ENCODE data around the gene PTBP3.
A peak's percentile ranks its signal among the peaks of the same experiment; 100 is the strongest.

PTBP3 gene

GRCh38 chr9:112179816-112180215 is 153.6 kb downstream of the PTBP3 start:
- H3K27me3 ChIP-seq (replicated peaks in 2 of 5; ENCODE audit: control insufficient read depth in 4 of 5, insufficient read depth in 5 of 5, low read length in 4 of 5): no peaks in the 10 kb centered on the region
- CTCF ChIA-PET: interaction anchor here (0.9 to 1.0 kb wide), 2 partner anchors 16 to 31 kb away, joined by 3 read pairs; no protein-coding TSS in a partner anchor
- peaks cover 16 to 73% (median 63%) of the 10 kb centered on the region in 4 experiments for H3K4me1 ChIP-seq (ENCODE audit: control extremely low read depth in 1 of 4, control insufficient read depth in 4 of 4, insufficient read depth in 4 of 4, low read length in 3 of 4)
- H3K27ac ChIP-seq (ENCODE audit: insufficient read depth in 1 of 2, low read depth in 1 of 2, low read length in 2 of 2, poor library complexity in 1 of 2, severe bottlenecking in 2 of 2): peak overlapping the region; percentile 17 to 73
- H3K36me3 ChIP-seq (ENCODE audit: control insufficient read depth in 4 of 4, insufficient read depth in 4 of 4, low read length in 3 of 4): no peaks in the 10 kb centered on the region
- DNase-seq: no peak
- H3K9me3 ChIP-seq (ENCODE audit: control extremely low read depth in 1 of 5, control insufficient read depth in 4 of 5, insufficient read depth in 2 of 5, low read depth in 1 of 5, low read length in 4 of 5): peaks cover 0 to 4% (median 0%) of the 10 kb centered on the region in 5 experiments
- POLR2A ChIA-PET: interaction anchor here (0.7 kb wide), 1 partner anchor 18 kb away, joined by 4 read pairs; no protein-coding TSS in a partner anchor
- H3K4me3 ChIP-seq (ENCODE audit: control insufficient read depth in 1 of 7, extremely low read depth in 1 of 7, insufficient read depth in 4 of 7, low read depth in 2 of 7, low read length in 6 of 7): peak overlapping the region in 2 of 7 experiments; percentile 9 to 20
- 100% methylated on average over 2 of the region's 4 CpGs for WGBS (ENCODE audit: insufficient coverage)

DNA sequence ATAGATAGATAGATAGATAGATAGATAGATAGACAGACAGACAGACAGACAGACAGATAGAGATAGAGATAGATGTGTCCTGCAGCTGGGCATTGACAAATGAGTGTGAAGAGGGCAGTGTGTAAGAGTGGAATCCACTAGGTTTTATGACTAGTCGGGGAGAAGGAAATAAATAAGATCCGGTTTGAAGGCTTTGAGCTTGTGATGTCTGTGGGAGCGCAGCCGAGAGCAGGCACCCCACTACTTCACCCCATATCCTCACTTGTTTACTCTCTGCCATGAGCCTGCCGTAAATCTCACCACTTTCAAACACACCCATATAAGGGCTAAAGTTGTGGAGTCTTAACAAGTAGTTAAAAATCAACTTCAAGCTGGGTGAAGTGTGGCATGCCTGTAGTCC is 156.9 kb downstream of the PTBP3 start:
- H3K27me3 ChIP-seq (replicated peaks in 2 of 5; ENCODE audit: control insufficient read depth in 4 of 5, insufficient read depth in 5 of 5, low read length in 4 of 5): no peaks in the 10 kb centered on the region
- no peak overlapping the region for H3K27ac ChIP-seq (ENCODE audit: insufficient read depth in 1 of 2, low read depth in 1 of 2, low read length in 2 of 2, poor library complexity in 1 of 2, severe bottlenecking in 2 of 2)
- no CpG with 5 or more reads among the region's 5 CpGs for WGBS (ENCODE audit: insufficient coverage)
- ChIA-PET CTCF (interaction anchor here (0.6 to 1.9 kb wide), 10 partner anchors 11 to 293 kb away, joined by 3 to 4 read pairs (median 4); partner anchors contain the start of gene PTBP3), POLR2A (interaction anchor here (0.6 to 1.2 kb wide), 2 partner anchors 20 to 157 kb away, joined by 4 to 7 read pairs; partner anchors contain the start of gene PTBP3)
- H3K4me1 ChIP-seq (ENCODE audit: control extremely low read depth in 1 of 4, control insufficient read depth in 4 of 4, insufficient read depth in 4 of 4, low read length in 3 of 4): peaks cover 21 to 83% (median 75%) of the 10 kb centered on the region in 4 experiments
- peak in 2 of 3 donors; percentile 60 to 75 for DNase-seq
- no peaks in the 10 kb centered on the region for H3K9me3 ChIP-seq (ENCODE audit: control extremely low read depth in 1 of 5, control insufficient read depth in 4 of 5, insufficient read depth in 2 of 5, low read depth in 1 of 5, low read length in 4 of 5)
- H3K36me3 ChIP-seq (ENCODE audit: control insufficient read depth in 4 of 4, insufficient read depth in 4 of 4, low read length in 3 of 4): peaks cover 0 to 7% (median 2%) of the 10 kb centered on the region in 4 experiments
- peak overlapping the region in 1 of 7 experiments; percentile 14 for H3K4me3 ChIP-seq (ENCODE audit: control insufficient read depth in 1 of 7, extremely low read depth in 1 of 7, insufficient read depth in 4 of 7, low read depth in 2 of 7, low read length in 6 of 7)

- Histone ChIP-seq H3K9me3 (ENCODE audit: control extremely low read depth in 1 of 5, control insufficient read depth in 4 of 5, insufficient read depth in 2 of 5, low read depth in 1 of 5, low read length in 4 of 5) (no peaks in the 10 kb centered on the region), H3K4me3 (ENCODE audit: control insufficient read depth in 1 of 7, extremely low read depth in 1 of 7, insufficient read depth in 4 of 7, low read depth in 2 of 7, low read length in 6 of 7) (peak overlapping the region in 6 of 7 experiments; percentile 58 to 81 (median 66)), H3K4me1 (ENCODE audit: control extremely low read depth in 1 of 4, control insufficient read depth in 4 of 4, insufficient read depth in 4 of 4, low read length in 3 of 4) (peaks cover 19 to 83% (median 72%) of the 10 kb centered on the region in 4 experiments), H3K36me3 (ENCODE audit: control insufficient read depth in 4 of 4, insufficient read depth in 4 of 4, low read length in 3 of 4) (peaks cover 0 to 7% (median 2%) of the 10 kb centered on the region in 4 experiments), H3K27ac (ENCODE audit: insufficient read depth in 1 of 2, low read depth in 1 of 2, low read length in 2 of 2, poor library complexity in 1 of 2, severe bottlenecking in 2 of 2) (peak overlapping the region in 1 of 2 experiments; percentile 75), H3K27me3 (replicated peaks in 2 of 5; ENCODE audit: control insufficient read depth in 4 of 5, insufficient read depth in 5 of 5, low read length in 4 of 5) (no peaks in the 10 kb centered on the region)
- ChIA-PET POLR2A (interaction anchor here (0.6 to 1.6 kb wide), 2 partner anchors 20 to 156 kb away, joined by 5 to 7 read pairs; no protein-coding TSS in a partner anchor), CTCF (interaction anchor here (0.9 to 1.9 kb wide), 7 partner anchors 11 to 176 kb away, joined by 3 to 4 read pairs (median 4); no protein-coding TSS in a partner anchor)
- 86% methylated on average over 17 of the region's 17 CpGs for WGBS (ENCODE audit: insufficient coverage)
- DNase-seq: no peak
These were observed 157.6 kb downstream of the PTBP3 start for GRCh38 chr9:112175796-112176315.

DNA sequence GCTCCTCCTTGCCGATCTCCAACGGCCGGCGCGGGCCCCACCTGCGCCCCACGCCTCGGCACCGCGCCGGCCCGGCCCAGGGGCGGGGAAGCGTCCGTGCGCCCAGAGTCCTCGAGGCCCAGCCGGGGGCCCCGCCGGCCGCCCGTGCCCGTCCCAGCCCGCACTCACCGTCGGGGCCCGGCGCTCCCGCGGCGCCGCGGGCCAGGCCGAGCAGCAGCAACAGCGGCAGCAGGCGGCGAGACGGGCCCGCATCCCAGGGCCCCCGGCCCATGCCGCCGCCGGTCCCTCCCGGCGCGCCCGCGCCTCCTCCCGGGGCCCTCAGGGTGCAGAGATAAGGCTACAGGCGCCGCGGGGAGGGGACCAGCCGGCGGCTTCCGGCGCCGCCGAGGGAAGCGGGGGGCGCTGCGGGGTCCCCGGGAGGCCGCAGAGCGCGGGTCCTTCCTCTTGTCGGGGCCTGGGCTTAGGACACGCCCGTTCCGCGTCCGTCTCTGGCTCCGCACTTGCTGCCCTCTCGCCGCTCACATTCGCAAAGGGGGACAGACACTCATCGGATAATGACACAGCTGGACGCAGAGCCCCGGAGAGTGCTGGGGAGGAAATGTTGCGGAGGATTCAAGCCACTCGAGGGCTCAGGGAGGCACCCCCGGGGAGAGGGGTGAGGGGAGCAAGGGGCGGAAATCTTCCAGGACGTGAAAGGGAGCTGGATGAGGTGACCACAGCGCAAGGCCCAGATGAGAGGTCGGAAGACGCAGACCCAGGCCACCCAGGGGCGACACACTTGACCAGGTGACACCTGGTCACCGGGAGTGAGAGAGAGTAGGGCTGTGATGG is 158.2 kb downstream of the PTBP3 start, which contains the start of gene SUSD1:
Gene SUSD1 (minus strand): TSS at position 333 of the 831 bp plus-strand sequence. CDS start 62 bp downstream, at position 271.
- POLR2A ChIA-PET: interaction anchor here (0.6 to 1.6 kb wide), 5 partner anchors 16 to 159 kb away, joined by 3 to 5 read pairs (median 4); partner anchors contain the start of gene PTBP3
- H3K27ac ChIP-seq (ENCODE audit: insufficient read depth in 1 of 2, low read depth in 1 of 2, low read length in 2 of 2, poor library complexity in 1 of 2, severe bottlenecking in 2 of 2): peak within 1 kb of the TSS in 1 of 2 experiments; percentile 79
- peaks cover 0 to 7% (median 2%) of the 10 kb centered on the region in 4 experiments for H3K36me3 ChIP-seq (ENCODE audit: control insufficient read depth in 4 of 4, insufficient read depth in 4 of 4, low read length in 3 of 4)
- WGBS (ENCODE audit: insufficient coverage): 6% methylated on average over 71 of the region's 88 CpGs
- H3K4me3 ChIP-seq (ENCODE audit: control insufficient read depth in 1 of 7, extremely low read depth in 1 of 7, insufficient read depth in 4 of 7, low read depth in 2 of 7, low read length in 6 of 7): peak within 1 kb of the TSS; percentile 44 to 81 (median 65)
- peak; percentile 53 to 82 (median 72) for DNase-seq
- peaks cover 13 to 77% (median 65%) of the 10 kb centered on the region in 4 experiments for H3K4me1 ChIP-seq (ENCODE audit: control extremely low read depth in 1 of 4, control insufficient read depth in 4 of 4, insufficient read depth in 4 of 4, low read length in 3 of 4)
- CTCF ChIA-PET: interaction anchor here (0.6 to 2.4 kb wide), 5 partner anchors 9 to 177 kb away, joined by 3 to 15 read pairs (median 4); no protein-coding TSS in a partner anchor
- H3K27me3 ChIP-seq (replicated peaks in 2 of 5; ENCODE audit: control insufficient read depth in 4 of 5, insufficient read depth in 5 of 5, low read length in 4 of 5): no peaks in the 10 kb centered on the region
- no peaks in the 10 kb centered on the region for H3K9me3 ChIP-seq (ENCODE audit: control extremely low read depth in 1 of 5, control insufficient read depth in 4 of 5, insufficient read depth in 2 of 5, low read depth in 1 of 5, low read length in 4 of 5)

DNA sequence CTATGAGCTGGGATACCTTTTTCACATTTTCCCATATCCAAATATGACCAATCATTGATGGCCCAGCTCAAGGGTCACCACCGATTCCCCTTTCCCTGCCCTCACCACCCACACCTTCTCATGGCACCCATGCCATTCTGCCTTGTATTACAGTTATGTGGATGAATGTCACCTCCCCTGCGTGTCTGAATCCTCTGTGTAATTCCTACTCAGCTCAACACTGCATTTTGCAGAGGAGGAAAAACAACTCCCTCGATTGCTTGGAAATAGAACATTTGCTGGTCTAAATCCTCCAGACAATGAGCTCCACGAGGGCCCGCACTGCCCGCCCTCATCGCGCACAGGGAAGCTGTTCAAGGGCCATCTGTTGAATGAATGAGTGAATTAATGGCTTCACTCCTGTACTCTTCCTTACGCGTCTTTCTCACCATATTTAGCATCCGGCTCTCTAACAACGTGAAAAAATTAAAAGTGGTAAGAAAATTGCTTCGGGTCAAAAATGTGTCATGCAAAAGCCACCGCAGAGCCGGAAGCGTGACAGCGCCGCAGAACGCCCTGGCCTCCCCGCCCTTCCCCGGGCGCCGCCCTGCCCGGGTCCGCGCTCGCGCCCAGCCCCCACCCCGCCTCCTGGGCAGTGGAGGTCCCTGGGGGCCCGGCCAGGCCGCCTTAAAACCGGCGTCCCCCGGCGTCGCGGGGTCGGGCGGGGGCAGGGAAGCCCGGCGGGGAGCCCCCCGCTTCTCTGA is 159.0 kb downstream of the PTBP3 start:
- no peaks in the 10 kb centered on the region for H3K9me3 ChIP-seq (ENCODE audit: control extremely low read depth in 1 of 5, control insufficient read depth in 4 of 5, insufficient read depth in 2 of 5, low read depth in 1 of 5, low read length in 4 of 5)
- DNase-seq: peak; percentile 85 to 96 (median 95)
- 0% methylated on average over 18 of the region's 42 CpGs for WGBS (ENCODE audit: insufficient coverage)
- H3K27me3 ChIP-seq (replicated peaks in 2 of 5; ENCODE audit: control insufficient read depth in 4 of 5, insufficient read depth in 5 of 5, low read length in 4 of 5): no peaks in the 10 kb centered on the region
- ChIA-PET POLR2A (interaction anchor here (0.6 to 1.6 kb wide), 6 partner anchors 16 to 159 kb away, joined by 3 to 5 read pairs (median 4); partner anchors contain the start of gene PTBP3), CTCF (interaction anchor here (0.6 to 2.4 kb wide), 6 partner anchors 9 to 155 kb away, joined by 3 to 15 read pairs (median 4); no protein-coding TSS in a partner anchor)
- H3K36me3 ChIP-seq (ENCODE audit: control insufficient read depth in 4 of 4, insufficient read depth in 4 of 4, low read length in 3 of 4): peaks cover 0 to 7% (median 2%) of the 10 kb centered on the region in 4 experiments
- H3K27ac ChIP-seq (ENCODE audit: insufficient read depth in 1 of 2, low read depth in 1 of 2, low read length in 2 of 2, poor library complexity in 1 of 2, severe bottlenecking in 2 of 2): peak overlapping the region in 1 of 2 experiments; percentile 79
- H3K4me3 ChIP-seq (ENCODE audit: control insufficient read depth in 1 of 7, extremely low read depth in 1 of 7, insufficient read depth in 4 of 7, low read depth in 2 of 7, low read length in 6 of 7): peak overlapping the region; percentile 44 to 81 (median 65)
- peaks cover 5 to 69% (median 57%) of the 10 kb centered on the region in 4 experiments for H3K4me1 ChIP-seq (ENCODE audit: control extremely low read depth in 1 of 4, control insufficient read depth in 4 of 4, insufficient read depth in 4 of 4, low read length in 3 of 4)
